Endodermal cell (in vitro differentiated cells): ENCODE measurements around the gene DIP2B. TPM values are rescaled to one million over a fixed set of nuclear protein-coding genes. Genes with fewer than 3 reads are reported as not detected.
A peak's percentile ranks its signal among the peaks of the same experiment; 100 is the strongest.

Source experiments
- DNase-seq: peaks from one replicate; pipeline ENCODE4 v3.0.0-alpha.2; 2017
- H3K27ac ChIP-seq: 2 replicates; pipeline ENCODE4 v1.5.1; 2013; ENCODE audit warnings: mild to moderate bottlenecking, low read depth, low read length, moderate library complexity
- H3K27me3 ChIP-seq: 2 replicates; pipeline ENCODE4 v1.6.1; 2013; ENCODE audit warnings: mild to moderate bottlenecking, low read length, moderate library complexity; ENCODE audit not compliant: insufficient read depth, control insufficient read depth, poor library complexity, severe bottlenecking
- H3K36me3 ChIP-seq: 2 replicates; pipeline ENCODE4 v1.7.0; 2013; ENCODE audit warnings: mild to moderate bottlenecking, low read length, moderate library complexity; ENCODE audit not compliant: control insufficient read depth, insufficient read depth
- H3K4me1 ChIP-seq: one replicate; pipeline ENCODE4 v1.7.0; 2013; ENCODE audit warnings: low read length; ENCODE audit not compliant: control insufficient read depth, insufficient read depth
- H3K4me3 ChIP-seq: 2 replicates; pipeline ENCODE4 v1.5.1; 2013; ENCODE audit warnings: mild to moderate bottlenecking, low read length, moderate library complexity
- H3K9ac ChIP-seq: 2 replicates; pipeline ENCODE4 v1.6.1; 2013; ENCODE audit warnings: mild to moderate bottlenecking, low read length, moderate library complexity; ENCODE audit not compliant: poor library complexity, severe bottlenecking; ENCODE audit errors: extremely low read depth
- H3K9me3 ChIP-seq: 2 replicates; pipeline ENCODE4 v1.6.1; 2013; ENCODE audit warnings: mild to moderate bottlenecking, low read length, moderate library complexity; ENCODE audit not compliant: control insufficient read depth
- H3K27ac Mint-ChIP-seq: 2 replicates; pipeline ENCODE4 v1.8.0; 2020; ENCODE audit warnings: mixed read lengths
- H3K27me3 Mint-ChIP-seq: 2 replicates; pipeline ENCODE4 v1.8.0; 2021; ENCODE audit warnings: mild to moderate bottlenecking, mixed read lengths; ENCODE audit not compliant: insufficient read depth
- H3K36me3 Mint-ChIP-seq: 2 replicates; pipeline ENCODE4 v1.8.0; 2020; ENCODE audit warnings: low read depth, mixed read lengths
- H3K4me1 Mint-ChIP-seq: 2 replicates; pipeline ENCODE4 v1.8.0; 2020; ENCODE audit warnings: mixed read lengths
- H3K4me3 Mint-ChIP-seq: 2 replicates; pipeline ENCODE4 v1.8.0; 2020; ENCODE audit warnings: mild to moderate bottlenecking, moderate library complexity, mixed read lengths
- H3K9me3 Mint-ChIP-seq: 2 replicates; pipeline ENCODE4 v1.8.0; 2020; ENCODE audit warnings: mild to moderate bottlenecking, mixed read lengths
- WGBS, 2 experiments: methylation state at CpG; one replicate each; pipeline versions ENCODE4 v1.1.5 to v1.1.7; 2013; ENCODE audit warnings: missing lambda C conversion rate in 2 of 2, mixed read lengths in 1 of 2; ENCODE audit not compliant: insufficient coverage in 1 of 2, insufficient read length in 1 of 2; 5-methylcytosine and 5-hydroxymethylcytosine counted together
- total RNA-seq, 2 donors: library from RNA; stranded (reverse); fragmentation: NEBNext Ultra II Directional in 1 of 2; extraction: Animal tissue kit (Norgen Biotek cat#: 25700) in 1 of 2; gene quantifications; 2 replicates in 1 of 2; 3 replicates in 1 of 2; pipeline ENCODE4 v1.2.1, GENCODE V29; 2021
- TF ChIP-seq, protein P1 (sequence below): fragments of 200-600 bp; sonication (generic); conservative IDR thresholded peaks from 2 replicates; pipeline ENCODE4 v1.5.0; 2021; ENCODE audit warnings: antibody characterized with exemption, mild to moderate bottlenecking

Gene DIP2B
- total RNA-seq, 2 donors from 2014 or later, result 20.6 to 21.3 TPM

- no peaks in the 10 kb centered on the region for H3K9me3 ChIP-seq
- no peaks in the 10 kb centered on the region for H3K27me3 ChIP-seq
- Mint-ChIP-seq H3K27ac (peak overlapping the region; percentile 71), H3K36me3 (peaks cover 5% of the 10 kb centered on the region), H3K27me3 (no peaks in the 10 kb centered on the region), H3K9me3 (no peaks in the 10 kb centered on the region), H3K4me3 (no peak overlapping the region), H3K4me1 (peaks cover 11% of the 10 kb centered on the region)
- H3K9ac ChIP-seq, result no peak overlapping the region
- no peaks in the 10 kb centered on the region for H3K36me3 ChIP-seq
- H3K4me1 ChIP-seq, result no peaks in the 10 kb centered on the region
- H3K4me3 ChIP-seq, result no peak overlapping the region
- no peak for DNase-seq
- 92 to 96% methylated on average over 2 to 4 of the region's 4 CpGs for WGBS, 2 experiments
- TF ChIP-seq, protein P1, sequence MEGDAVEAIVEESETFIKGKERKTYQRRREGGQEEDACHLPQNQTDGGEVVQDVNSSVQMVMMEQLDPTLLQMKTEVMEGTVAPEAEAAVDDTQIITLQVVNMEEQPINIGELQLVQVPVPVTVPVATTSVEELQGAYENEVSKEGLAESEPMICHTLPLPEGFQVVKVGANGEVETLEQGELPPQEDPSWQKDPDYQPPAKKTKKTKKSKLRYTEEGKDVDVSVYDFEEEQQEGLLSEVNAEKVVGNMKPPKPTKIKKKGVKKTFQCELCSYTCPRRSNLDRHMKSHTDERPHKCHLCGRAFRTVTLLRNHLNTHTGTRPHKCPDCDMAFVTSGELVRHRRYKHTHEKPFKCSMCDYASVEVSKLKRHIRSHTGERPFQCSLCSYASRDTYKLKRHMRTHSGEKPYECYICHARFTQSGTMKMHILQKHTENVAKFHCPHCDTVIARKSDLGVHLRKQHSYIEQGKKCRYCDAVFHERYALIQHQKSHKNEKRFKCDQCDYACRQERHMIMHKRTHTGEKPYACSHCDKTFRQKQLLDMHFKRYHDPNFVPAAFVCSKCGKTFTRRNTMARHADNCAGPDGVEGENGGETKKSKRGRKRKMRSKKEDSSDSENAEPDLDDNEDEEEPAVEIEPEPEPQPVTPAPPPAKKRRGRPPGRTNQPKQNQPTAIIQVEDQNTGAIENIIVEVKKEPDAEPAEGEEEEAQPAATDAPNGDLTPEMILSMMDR, result no peak
- H3K27ac ChIP-seq, result no peak overlapping the region
Measured at GRCh38 chr12:50549885-50550284, 45.1 kb downstream of the DIP2B start.

DNA sequence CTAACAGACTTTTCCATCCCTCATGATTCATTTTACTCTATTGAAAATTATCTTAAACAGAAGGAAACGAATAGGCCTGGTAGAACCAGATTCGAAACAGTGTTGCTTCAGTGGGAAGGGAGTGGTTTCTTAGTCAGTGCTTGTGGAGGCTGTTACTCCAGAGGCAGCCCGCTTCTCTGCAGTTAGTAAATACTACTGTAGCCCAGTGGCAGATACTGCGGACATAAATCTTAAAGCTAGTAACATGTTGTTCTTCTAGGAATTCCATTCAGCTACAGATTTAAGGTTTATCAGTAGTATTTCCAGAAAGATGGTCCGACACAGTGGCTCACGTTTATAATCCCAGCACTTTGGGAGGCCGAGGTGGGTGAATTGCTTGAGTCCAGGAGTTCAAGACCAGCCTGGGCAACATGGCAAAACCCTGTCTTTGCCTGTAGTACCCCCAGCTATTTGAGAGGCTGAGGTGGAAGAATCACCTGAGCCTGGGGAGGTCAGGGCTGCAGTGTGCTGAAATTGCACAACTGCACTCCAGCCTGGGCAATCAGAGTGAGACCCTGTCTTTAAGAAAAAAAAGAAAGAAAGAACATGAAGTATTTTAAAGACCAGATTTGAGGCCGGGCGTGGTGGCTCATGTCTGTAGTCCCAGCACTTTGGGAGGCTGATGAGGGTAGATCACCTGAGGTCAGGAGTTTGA lies 45.9 kb downstream of the DIP2B start:
- TF ChIP-seq, protein P1, result no peak
- no peak overlapping the region for H3K4me3 ChIP-seq
- H3K4me1 ChIP-seq, result no peaks in the 10 kb centered on the region
- WGBS, 2 experiments, result 83 to 98% methylated on average over 7 to 9 of the region's 9 CpGs
- H3K4me3 Mint-ChIP-seq, result no peak overlapping the region
- H3K9me3 Mint-ChIP-seq, result no peaks in the 10 kb centered on the region
- H3K27ac Mint-ChIP-seq, result no peak overlapping the region
- no peak overlapping the region for H3K27ac ChIP-seq
- H3K4me1 Mint-ChIP-seq, result peaks cover 19% of the 10 kb centered on the region
- H3K9me3 ChIP-seq, result no peaks in the 10 kb centered on the region
- no peaks in the 10 kb centered on the region for H3K27me3 ChIP-seq
- no peaks in the 10 kb centered on the region for H3K36me3 ChIP-seq
- no peak overlapping the region for H3K9ac ChIP-seq
- peaks cover 5% of the 10 kb centered on the region for H3K36me3 Mint-ChIP-seq
- H3K27me3 Mint-ChIP-seq, result no peaks in the 10 kb centered on the region
- no peak for DNase-seq

GRCh38 chr12:50551866-50552265 lies 47.1 kb downstream of the DIP2B start:
- H3K27me3 Mint-ChIP-seq, result no peaks in the 10 kb centered on the region

More at GRCh38 chr12:50551866-50552265, 47.1 kb downstream of the DIP2B start:
- no peaks in the 10 kb centered on the region for H3K9me3 Mint-ChIP-seq
- H3K9ac ChIP-seq, result no peak overlapping the region
- no peaks in the 10 kb centered on the region for H3K36me3 ChIP-seq
- H3K4me3 ChIP-seq, result no peak overlapping the region
- peaks cover 5% of the 10 kb centered on the region for H3K36me3 Mint-ChIP-seq
- peaks cover 13% of the 10 kb centered on the region for H3K4me1 Mint-ChIP-seq
- H3K4me3 Mint-ChIP-seq, result no peak overlapping the region
- H3K27ac ChIP-seq, result no peak overlapping the region
- H3K9me3 ChIP-seq, result no peaks in the 10 kb centered on the region
- no peaks in the 10 kb centered on the region for H3K4me1 ChIP-seq
- H3K27me3 ChIP-seq, result no peaks in the 10 kb centered on the region
- 91 to 100% methylated on average over 1 to 2 of the region's 2 CpGs for WGBS, 2 experiments
- no peak overlapping the region for H3K27ac Mint-ChIP-seq
- DNase-seq, result no peak
- TF ChIP-seq, protein P1, result no peak
